Upper lobe of right lung (tissue), 1 donor: ENCODE results near the gene GLB1L2. TPM values are rescaled to one million over a fixed set of nuclear protein-coding genes. Genes with fewer than 3 reads are reported as not detected.
A peak's percentile ranks its signal among the peaks of the same experiment; 100 is the strongest.

ENCODE experiments used
- ATAC-seq: fragments of 200-7000 bp; cut with Tn5 transposase; one replicate; pipeline ENCODE4 v1.9.1; 2020; ENCODE audit warnings: mild to moderate bottlenecking, moderate library complexity
- DNase-seq: peaks from one replicate; pipeline ENCODE4 v3.0.0-alpha.2; 2020
- H3K27ac ChIP-seq: fragments of 200-600 bp; one replicate; pipeline ENCODE4 v1.8.0; 2022
- H3K27me3 ChIP-seq: fragments of 200-600 bp; one replicate; pipeline ENCODE4 v1.8.0; 2022; ENCODE audit warnings: mild to moderate bottlenecking
- H3K36me3 ChIP-seq: fragments of 200-600 bp; one replicate; pipeline ENCODE4 v1.8.0; 2022
- H3K4me1 ChIP-seq: fragments of 200-600 bp; one replicate; pipeline ENCODE4 v1.8.0; 2022
- H3K4me3 ChIP-seq: fragments of 200-600 bp; one replicate; pipeline ENCODE4 v1.8.0; 2022; ENCODE audit warnings: mild to moderate bottlenecking
- H3K9me3 ChIP-seq: fragments of 200-600 bp; one replicate; pipeline ENCODE4 v1.8.0; 2022
- intact Hi-C: fragments of 100-400 bp; cut with DNase I; formaldehyde crosslinking; loops from one replicate; pipeline ENCODE4 v1.11.0; 2022
- total RNA-seq: library from RNA; stranded (reverse); fragmentation: NEBNext Ultra II Directional; extraction: Animal tissue kit (Norgen Biotek cat#: 25700); gene quantifications from one replicate; pipeline ENCODE4 v1.2.1, GENCODE V29; 2021
- TF ChIP-seq, protein P1 (sequence below): fragments of 200-600 bp; IDR thresholded peaks from one replicate; pipeline ENCODE4 v1.8.0; 2022; ENCODE audit warnings: antibody characterized with exemption
- donor health status: DM: no; HTN: yes; CAD: no; lungs with severe emphysema.

Gene GLB1L2
- total RNA-seq, 1 donor from 2014 or later: 4.9 TPM

DNA sequence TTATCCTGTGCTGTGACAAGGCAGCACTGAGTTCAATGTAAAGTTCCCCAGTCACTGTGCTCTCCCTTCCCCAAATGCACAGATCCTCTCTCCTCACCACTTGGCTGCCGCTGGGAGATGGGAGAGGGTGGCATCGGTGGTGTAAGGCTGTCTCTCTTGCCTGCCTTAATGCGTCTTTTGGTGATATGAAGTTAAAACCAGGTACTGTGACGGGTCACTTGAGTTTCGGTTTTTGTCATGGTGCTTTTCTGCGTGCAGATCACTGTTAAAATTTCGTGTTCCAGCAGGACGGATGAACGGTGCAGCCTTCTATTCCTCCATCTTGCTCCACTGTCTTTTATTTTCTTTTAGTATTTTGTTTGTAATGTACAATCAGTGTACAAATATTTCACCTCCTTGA, 18.6 kb downstream of the GLB1L2 start:
- Histone ChIP-seq H3K4me3 (no peak overlapping the region), H3K27ac (no peak overlapping the region), H3K36me3 (no peaks in the 10 kb centered on the region), H3K27me3 (no peaks in the 10 kb centered on the region), H3K4me1 (no peaks in the 10 kb centered on the region), H3K9me3 (no peaks in the 10 kb centered on the region)
- DNase-seq (no peak), ATAC-seq (no peak)
- intact Hi-C loops: no loop called here
- TF ChIP-seq, protein P1, sequence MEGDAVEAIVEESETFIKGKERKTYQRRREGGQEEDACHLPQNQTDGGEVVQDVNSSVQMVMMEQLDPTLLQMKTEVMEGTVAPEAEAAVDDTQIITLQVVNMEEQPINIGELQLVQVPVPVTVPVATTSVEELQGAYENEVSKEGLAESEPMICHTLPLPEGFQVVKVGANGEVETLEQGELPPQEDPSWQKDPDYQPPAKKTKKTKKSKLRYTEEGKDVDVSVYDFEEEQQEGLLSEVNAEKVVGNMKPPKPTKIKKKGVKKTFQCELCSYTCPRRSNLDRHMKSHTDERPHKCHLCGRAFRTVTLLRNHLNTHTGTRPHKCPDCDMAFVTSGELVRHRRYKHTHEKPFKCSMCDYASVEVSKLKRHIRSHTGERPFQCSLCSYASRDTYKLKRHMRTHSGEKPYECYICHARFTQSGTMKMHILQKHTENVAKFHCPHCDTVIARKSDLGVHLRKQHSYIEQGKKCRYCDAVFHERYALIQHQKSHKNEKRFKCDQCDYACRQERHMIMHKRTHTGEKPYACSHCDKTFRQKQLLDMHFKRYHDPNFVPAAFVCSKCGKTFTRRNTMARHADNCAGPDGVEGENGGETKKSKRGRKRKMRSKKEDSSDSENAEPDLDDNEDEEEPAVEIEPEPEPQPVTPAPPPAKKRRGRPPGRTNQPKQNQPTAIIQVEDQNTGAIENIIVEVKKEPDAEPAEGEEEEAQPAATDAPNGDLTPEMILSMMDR: no peak

DNA sequence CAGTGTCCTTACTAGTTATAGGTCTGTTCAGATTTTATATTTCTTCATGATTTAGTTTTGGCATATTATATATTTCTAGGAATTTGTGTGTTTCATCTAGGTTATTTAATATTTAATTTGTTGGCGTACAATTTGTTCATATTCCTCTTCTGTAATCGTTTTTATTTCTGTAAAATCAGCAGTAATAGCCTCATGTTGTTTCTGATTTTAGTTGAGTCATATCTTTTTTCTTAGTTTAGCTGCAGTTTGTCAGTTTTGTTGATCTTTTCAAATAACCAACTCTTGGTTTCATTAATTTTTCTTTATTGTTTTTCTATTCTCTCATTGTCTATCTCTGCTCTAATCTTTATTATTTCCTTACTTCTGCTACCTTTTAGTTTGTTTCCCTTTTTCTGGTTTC, 20.3 kb downstream of the GLB1L2 start:
- TF ChIP-seq, protein P1: no peak
- no peaks in the 10 kb centered on the region for H3K9me3 ChIP-seq
- intact Hi-C loops: no loop called here
- no peak overlapping the region for H3K4me3 ChIP-seq
- DNase-seq (no peak), ATAC-seq (no peak)
- H3K4me1 ChIP-seq: no peaks in the 10 kb centered on the region
- H3K27ac ChIP-seq: no peak overlapping the region
- no peaks in the 10 kb centered on the region for H3K27me3 ChIP-seq
- no peaks in the 10 kb centered on the region for H3K36me3 ChIP-seq

DNA sequence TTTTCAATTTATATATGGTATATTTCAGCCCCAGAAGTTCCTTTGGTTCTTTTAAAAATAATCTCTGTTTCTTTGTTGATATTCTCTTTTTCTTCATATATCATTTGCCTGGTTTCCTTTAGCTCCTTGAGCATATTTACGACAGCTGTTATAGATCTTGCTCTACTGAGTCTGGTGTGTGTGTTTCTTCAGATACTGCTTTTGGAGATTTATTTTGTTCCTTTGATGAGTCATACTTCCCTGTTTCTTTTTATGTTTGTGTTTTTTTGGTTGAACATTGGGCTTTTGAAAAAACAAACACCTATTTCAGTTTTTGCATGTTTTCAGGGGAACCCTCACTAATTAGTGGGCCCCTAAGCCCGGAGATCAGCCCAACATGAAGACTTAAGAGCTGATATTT, 23.3 kb downstream of the GLB1L2 start:
- TF ChIP-seq, protein P1: no peak
- no peak for ATAC-seq
- Histone ChIP-seq H3K36me3 (no peaks in the 10 kb centered on the region), H3K27ac (no peak overlapping the region), H3K4me3 (no peak overlapping the region), H3K9me3 (no peaks in the 10 kb centered on the region), H3K27me3 (no peaks in the 10 kb centered on the region), H3K4me1 (no peaks in the 10 kb centered on the region)
- DNase-seq: no peak
- intact Hi-C loops: no loop called here

DNA sequence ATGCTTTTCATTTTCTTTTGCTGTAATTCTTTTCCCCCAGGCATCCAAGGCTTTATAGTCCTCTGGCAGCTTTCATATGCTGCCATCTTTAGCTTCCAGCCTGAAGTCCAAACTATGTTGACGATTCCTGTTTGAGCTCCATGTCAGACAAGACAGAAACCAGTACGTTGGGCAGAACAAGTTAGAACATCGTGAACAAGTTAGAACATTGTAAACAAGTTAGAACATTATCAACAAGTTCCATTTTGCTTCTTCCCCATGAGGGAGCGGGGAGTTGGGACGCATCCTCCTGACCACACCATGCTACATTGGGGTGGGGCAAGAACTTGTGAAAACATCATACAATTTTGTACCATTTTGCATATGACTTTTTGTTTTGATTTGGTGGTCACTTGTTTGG, 23.9 kb downstream of the GLB1L2 start:
- Histone ChIP-seq H3K4me1 (no peaks in the 10 kb centered on the region), H3K27me3 (no peaks in the 10 kb centered on the region), H3K4me3 (no peak overlapping the region), H3K9me3 (no peaks in the 10 kb centered on the region), H3K27ac (no peak overlapping the region), H3K36me3 (no peaks in the 10 kb centered on the region)
- ATAC-seq: no peak
- TF ChIP-seq, protein P1: no peak
- peak; percentile 21 for DNase-seq
- intact Hi-C loops: no loop called here

DNA sequence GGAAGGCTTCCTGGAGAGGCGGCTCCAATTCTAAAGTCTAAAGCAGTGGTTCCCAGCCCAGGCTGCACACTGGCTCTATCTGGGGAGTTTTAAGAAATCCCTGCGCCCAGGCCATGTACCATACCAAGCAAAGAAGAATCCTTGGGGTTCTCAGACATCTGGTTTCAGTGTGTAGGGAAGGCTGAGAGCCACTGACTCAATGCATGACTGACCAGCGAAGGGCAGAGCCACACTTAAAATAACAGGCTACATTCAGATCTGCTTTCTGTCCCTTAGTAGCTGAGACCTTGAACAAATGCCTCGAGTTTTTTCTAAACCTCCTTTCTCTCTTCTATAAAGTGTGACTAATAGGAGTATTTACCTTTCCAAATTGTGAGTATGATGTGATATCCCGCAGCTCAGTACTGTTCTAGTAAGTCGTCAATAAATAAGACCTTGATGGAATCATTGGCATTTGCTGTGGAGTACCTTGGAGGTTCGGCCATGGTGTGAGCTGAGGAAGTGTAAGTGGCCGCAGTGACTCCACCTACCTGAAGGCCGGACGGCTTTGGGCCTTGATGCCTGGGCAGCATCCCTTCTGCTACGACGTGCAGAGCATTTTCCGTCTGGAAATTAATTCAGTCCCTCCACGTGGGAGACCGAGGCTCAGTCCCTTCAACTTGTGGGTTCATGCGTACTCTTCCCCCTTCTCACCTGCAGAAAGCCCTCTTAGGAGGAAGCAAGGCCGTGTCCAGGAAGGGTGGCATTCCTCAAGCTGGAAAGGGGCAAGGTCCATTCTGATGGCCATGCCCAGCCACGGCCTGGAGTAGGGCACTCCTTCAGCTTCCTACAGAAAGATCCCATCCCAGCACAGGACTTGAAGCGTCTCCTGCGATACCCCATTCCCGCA, 25.1 kb downstream of the GLB1L2 start:
- TF ChIP-seq, protein P1: no peak
- intact Hi-C loops: no loop called here
- Histone ChIP-seq H3K9me3 (no peaks in the 10 kb centered on the region), H3K4me1 (no peaks in the 10 kb centered on the region), H3K27me3 (no peaks in the 10 kb centered on the region), H3K27ac (no peak overlapping the region), H3K36me3 (no peaks in the 10 kb centered on the region), H3K4me3 (no peak overlapping the region)
- DNase-seq (peak; percentile 49), ATAC-seq (no peak)
